Activated T-cell treated with anti-CD3 and anti-CD28 coated beads for 48 hours (primary cell): Measurements from ENCODE around the gene NEK9.

ENCODE experiments used
- DNase-seq: peaks from one replicate; pipeline ENCODE4 v3.0.0-alpha.2; 2020; ENCODE audit warnings: low read depth

The NEK9 gene

DNA sequence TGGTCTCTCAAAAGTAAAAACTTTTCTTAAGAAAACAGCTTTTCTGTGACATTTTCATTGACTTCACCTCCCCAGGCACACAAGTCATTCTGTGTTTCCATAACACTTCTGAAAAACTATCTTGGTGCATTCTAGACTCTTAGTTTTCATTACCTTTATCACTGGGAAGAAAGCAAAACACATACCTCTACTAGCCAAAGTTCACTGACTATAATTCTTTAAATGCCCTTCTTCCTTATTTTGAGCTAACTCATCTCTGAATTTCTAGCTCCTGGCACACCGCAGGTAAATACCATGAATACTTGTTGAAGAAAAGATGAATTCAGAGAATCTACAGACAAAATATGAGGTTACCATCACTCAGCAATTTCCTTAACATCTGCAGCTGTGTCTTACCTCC is 96.7 kb downstream of the NEK9 start:
- no peak for DNase-seq
